BLaER1 (cell line): ENCODE measurements around the gene THOC3.
A peak's percentile ranks its signal among the peaks of the same experiment; 100 is the strongest.
"Not testable (repeated sequence)": the region's sequence is repeated elsewhere in the genome, so short reads cannot be mapped to it uniquely, and the experiment has no call there.

ENCODE experiments used
- H3K27ac ChIP-seq: shearing (Covaris generic); formaldehyde crosslinking; 2 replicates; pipeline ENCODE4 v1.8.1; 2022
- H3K27me3 ChIP-seq: shearing (Covaris generic); formaldehyde crosslinking; 2 replicates; pipeline ENCODE4 v1.8.1; 2022
- H3K36me3 ChIP-seq: shearing (Covaris generic); formaldehyde crosslinking; 2 replicates; pipeline ENCODE4 v1.8.1; 2022
- H3K4me1 ChIP-seq: shearing (Covaris generic); formaldehyde crosslinking; 2 replicates; pipeline ENCODE4 v1.8.1; 2022
- H3K4me2 ChIP-seq: shearing (Covaris generic); formaldehyde crosslinking; 2 replicates; pipeline ENCODE4 v1.8.1; 2022
- H3K4me3 ChIP-seq: shearing (Covaris generic); formaldehyde crosslinking; 2 replicates; pipeline ENCODE4 v1.8.1; 2022
- H3K9ac ChIP-seq: shearing (Covaris generic); formaldehyde crosslinking; 2 replicates; pipeline ENCODE4 v1.8.1; 2022
- H3K9me3 ChIP-seq: shearing (Covaris generic); formaldehyde crosslinking; 2 replicates; pipeline ENCODE4 v1.8.1; 2022
- H4K20me1 ChIP-seq: shearing (Covaris generic); formaldehyde crosslinking; 2 replicates; pipeline ENCODE4 v1.8.1; 2022
- Cebpa-rat ChIP-seq: shearing (Covaris generic); IDR thresholded peaks from 2 replicates; pipeline ENCODE4 v1.8.1; 2022

Gene THOC3

GRCh38 chr5:175922192-175922885 lies 45.8 kb downstream of the THOC3 start:
- no peak overlapping the region for H3K4me2 ChIP-seq
- H3K4me1 ChIP-seq: no peaks in the 10 kb centered on the region
- no peaks in the 10 kb centered on the region for H4K20me1 ChIP-seq
- H3K36me3 ChIP-seq: peaks cover 4% of the 10 kb centered on the region
- H3K9me3 ChIP-seq: no peaks in the 10 kb centered on the region
- H3K27me3 ChIP-seq: no peaks in the 10 kb centered on the region
- H3K4me3 ChIP-seq: no peak overlapping the region
- TF ChIP-seq Cebpa-rat: no peak
- no peak overlapping the region for H3K27ac ChIP-seq
- no peak overlapping the region for H3K9ac ChIP-seq

DNA sequence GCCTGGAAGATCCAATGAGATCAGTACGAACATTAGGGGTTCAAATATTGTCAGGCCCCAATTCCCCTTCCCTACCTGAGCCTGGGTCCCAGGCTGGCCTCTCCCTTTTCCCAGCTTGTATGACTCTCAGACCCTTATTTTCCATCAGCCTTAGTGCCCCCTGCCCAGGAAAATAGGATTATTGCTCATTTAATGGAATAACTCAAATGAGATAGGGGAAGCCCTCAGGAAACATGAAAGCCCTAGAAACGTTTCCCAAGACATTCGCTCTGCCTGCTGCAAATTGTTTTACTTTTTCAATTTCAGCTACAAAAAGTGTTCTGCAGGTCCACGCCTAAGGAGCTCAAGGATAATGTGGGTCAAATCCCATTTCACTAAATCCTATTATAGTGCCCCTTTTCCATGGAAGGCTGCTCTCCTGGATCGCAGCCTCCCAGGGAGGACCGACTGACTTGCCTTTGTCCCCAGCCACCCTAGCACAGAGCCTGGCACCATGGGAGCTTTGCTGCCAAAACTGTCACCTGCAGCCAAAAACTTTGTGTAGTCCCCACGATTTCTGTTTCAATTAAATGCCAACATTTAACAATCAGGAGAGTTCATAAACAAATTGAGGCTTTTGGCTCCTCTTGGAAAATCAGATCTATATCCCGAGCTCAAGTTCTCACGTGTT lies 46.9 kb downstream of the THOC3 start:
- Histone ChIP-seq H3K9me3 (no peaks in the 10 kb centered on the region), H3K27ac (no peak overlapping the region), H3K9ac (no peak overlapping the region), H3K27me3 (no peaks in the 10 kb centered on the region), H3K4me2 (no peak overlapping the region), H3K36me3 (peaks cover 4% of the 10 kb centered on the region), H4K20me1 (no peaks in the 10 kb centered on the region), H3K4me1 (no peaks in the 10 kb centered on the region), H3K4me3 (no peak overlapping the region)
- TF ChIP-seq Cebpa-rat: no peak

DNA sequence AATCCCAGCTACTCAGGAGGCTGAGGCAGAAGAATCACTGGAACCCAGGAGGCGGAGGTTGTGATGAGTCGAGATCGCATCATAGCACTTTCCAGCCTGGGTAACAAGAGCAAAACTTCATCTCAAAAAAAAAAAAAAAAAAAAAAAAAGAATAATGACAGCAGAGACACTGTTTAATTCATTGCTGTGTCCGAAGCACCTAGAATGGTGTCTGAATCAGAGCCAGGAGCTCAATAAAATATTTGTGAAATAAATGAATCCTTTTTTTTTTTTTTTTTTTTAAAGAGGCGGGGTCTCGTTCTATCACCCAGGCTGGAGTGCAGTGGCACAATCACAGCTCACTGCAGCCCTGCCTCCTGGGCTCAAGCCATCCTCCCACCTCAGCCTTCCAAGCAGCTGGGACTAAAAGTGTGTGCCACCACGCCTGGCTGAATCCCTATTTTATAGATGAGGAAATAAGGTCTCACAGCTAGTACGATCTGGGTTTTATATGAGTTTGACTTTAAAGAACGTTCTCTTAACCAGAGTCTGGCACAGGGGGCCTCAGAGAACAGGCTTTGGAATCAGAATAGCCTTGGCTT lies 47.8 kb downstream of the THOC3 start:
- H3K27me3 ChIP-seq: no peaks in the 10 kb centered on the region
- no peaks in the 10 kb centered on the region for H3K9me3 ChIP-seq
- H3K36me3 ChIP-seq: peaks cover 4% of the 10 kb centered on the region
- H3K27ac ChIP-seq: no peak overlapping the region
- no peak overlapping the region for H3K4me2 ChIP-seq
- peaks cover 1% of the 10 kb centered on the region for H3K4me1 ChIP-seq
- no peak overlapping the region for H3K4me3 ChIP-seq
- no peaks in the 10 kb centered on the region for H4K20me1 ChIP-seq
- no peak for TF ChIP-seq Cebpa-rat
- H3K9ac ChIP-seq: no peak overlapping the region

DNA sequence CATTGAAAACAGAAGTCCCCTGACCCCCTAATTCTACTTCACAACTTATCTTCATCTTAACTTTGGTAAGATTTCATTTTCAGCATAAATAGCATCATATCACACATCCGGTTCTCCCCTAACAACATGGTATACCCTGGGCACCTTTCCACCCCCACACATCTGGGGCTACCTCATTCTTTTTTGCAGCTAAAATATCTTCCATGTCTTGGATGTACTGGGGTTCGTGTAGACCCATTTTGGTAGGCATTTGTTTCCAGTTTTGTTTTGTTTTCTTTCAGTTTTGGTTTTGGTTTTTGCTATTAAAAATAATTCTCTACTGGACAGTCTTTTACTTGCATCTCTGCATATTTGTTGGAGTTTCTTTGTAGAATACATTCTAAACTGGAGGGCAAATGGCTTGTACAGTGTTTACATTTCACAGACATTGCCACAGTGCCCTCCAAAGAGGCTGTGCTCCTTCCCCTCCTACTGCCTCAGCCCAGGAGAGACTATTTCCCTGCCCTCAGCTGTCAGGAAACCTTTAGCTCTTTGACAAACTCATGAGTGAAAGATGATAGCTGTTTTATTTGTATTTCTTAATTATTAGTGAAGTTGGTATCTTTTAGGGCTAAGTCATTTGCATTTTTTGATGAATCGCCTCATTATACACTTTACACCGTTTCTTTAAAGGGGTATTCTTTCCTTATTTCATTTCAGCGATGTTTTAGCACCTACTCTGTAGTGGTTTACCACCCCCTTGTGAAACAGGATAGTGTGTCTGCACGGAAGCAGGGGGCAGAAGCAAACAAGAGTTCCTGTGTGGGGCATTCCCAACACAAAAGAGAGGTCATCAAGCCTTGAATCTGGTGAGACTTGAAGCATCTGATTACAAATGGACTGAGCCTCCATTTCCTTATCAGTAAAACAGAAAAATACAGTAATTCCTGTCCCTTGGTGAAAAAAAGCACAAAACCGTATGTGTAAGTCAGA lies 52.8 kb downstream of the THOC3 start:
- not testable (repeated sequence) for H4K20me1 ChIP-seq, H3K4me3 ChIP-seq, H3K27ac ChIP-seq, H3K9ac ChIP-seq, H3K9me3 ChIP-seq, H3K36me3 ChIP-seq, H3K27me3 ChIP-seq, H3K4me1 ChIP-seq
- H3K4me2 ChIP-seq: peak overlapping the region; percentile 38

DNA sequence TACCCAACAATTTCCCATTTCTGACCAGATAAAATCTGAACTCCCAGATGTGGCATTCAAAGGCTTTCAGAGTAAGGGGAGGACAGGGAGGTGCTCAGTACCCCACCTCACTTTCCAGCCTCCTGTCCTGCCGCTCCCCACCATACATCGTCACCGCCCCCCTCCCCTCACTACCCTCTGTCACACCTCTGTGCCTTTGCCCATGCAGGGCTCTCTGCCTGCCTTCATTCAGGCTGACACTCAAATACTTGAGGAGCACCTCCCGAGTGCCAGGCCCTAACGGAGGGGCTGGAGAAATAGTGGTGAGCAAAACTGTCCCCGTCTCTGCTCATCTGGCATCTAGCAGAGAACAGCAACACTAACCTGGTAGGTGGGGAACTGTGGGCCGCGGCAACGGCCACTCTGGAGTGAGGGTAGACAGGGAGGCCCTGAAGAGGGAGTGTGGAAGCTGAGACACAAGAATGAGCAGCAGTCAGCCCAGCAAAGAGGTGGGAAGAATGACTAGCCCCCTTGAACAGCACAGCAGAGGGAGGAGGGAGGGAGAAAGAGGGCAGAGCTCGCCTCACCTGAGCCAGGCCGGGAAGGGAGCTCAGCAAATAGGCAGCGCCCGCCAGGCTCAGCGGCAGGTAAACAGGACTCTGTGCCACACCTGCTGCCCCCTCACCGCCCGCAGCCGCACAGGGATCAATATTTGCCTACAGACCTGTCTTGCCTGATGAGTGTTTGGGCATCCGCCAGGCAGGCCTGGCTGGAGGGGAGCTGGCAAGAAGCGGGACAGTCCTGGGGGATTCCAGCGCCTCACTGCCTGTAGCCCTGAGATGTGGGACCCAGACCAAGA lies 54.1 kb downstream of the THOC3 start:
- not testable (repeated sequence) for H3K27me3 ChIP-seq, H3K4me3 ChIP-seq, H3K36me3 ChIP-seq, H3K4me2 ChIP-seq, H3K9me3 ChIP-seq, H3K27ac ChIP-seq, H3K9ac ChIP-seq, H4K20me1 ChIP-seq
- peaks cover 12% of the 10 kb centered on the region for H3K4me1 ChIP-seq

DNA sequence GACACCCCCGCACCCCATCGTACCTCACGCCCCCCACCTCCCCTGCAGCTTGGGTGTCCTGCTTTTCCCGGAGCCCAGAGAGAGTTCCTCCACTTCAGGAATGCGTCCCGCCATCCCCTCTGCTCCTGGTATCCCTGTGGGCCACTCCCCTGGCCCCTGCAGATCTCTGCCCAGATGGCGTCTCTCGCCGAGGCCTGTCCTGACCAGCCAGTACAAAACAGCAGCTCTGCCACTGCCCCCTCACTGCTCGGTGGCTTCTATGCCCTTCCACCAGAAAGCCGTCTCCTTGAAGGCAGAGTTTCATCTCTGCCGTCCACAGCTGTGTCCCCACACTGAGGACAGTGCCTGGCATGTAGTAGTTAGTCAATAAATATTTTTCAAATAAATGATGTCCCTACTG lies 58.0 kb downstream of the THOC3 start:
- not testable (repeated sequence) for H3K4me3 ChIP-seq, H3K27me3 ChIP-seq, H3K9ac ChIP-seq, H3K36me3 ChIP-seq, H3K9me3 ChIP-seq, H3K27ac ChIP-seq, H4K20me1 ChIP-seq, H3K4me2 ChIP-seq
- H3K4me1 ChIP-seq: peaks cover 21% of the 10 kb centered on the region
